HFFc6 (cell line): ENCODE measurements around the gene SYNJ2. TPM values are rescaled to one million over a fixed set of nuclear protein-coding genes. Genes with fewer than 3 reads are reported as not detected.

Experiments
- DNase-seq: peaks from one replicate; pipeline ENCODE4 v3.0.0-alpha.2; 2018
- H3K27ac Mint-ChIP-seq: 2 replicates; pipeline ENCODE4 v1.8.0; 2020; ENCODE audit warnings: mild to moderate bottlenecking, mixed read lengths
- H3K27me3 Mint-ChIP-seq: 2 replicates; pipeline ENCODE4 v1.8.0; 2021; ENCODE audit warnings: mild to moderate bottlenecking, moderate library complexity, mixed read lengths; ENCODE audit not compliant: insufficient read depth
- H3K36me3 Mint-ChIP-seq: 2 replicates; pipeline ENCODE4 v1.8.0; 2021; ENCODE audit warnings: low read depth, mixed read lengths
- H3K4me1 Mint-ChIP-seq: 2 replicates; pipeline ENCODE4 v1.8.0; 2020; ENCODE audit warnings: low read depth, mixed read lengths
- H3K4me3 Mint-ChIP-seq: 2 replicates; pipeline ENCODE4 v1.8.0; 2020; ENCODE audit warnings: mild to moderate bottlenecking, moderate library complexity, mixed read lengths
- H3K9me3 Mint-ChIP-seq: 2 replicates; pipeline ENCODE4 v1.8.0; 2020; ENCODE audit warnings: mild to moderate bottlenecking, mixed read lengths
- total RNA-seq, 6 experiments: library from RNA; stranded (reverse); fragmentation: NEBNext Ultra II Directional; extraction: Animal tissue kit (Norgen Biotek cat#: 25700); gene quantifications; 2 replicates in 1 of 6; 3 replicates in 5 of 6; pipeline ENCODE4 v1.2.3, GENCODE V29; 2021
- TF ChIP-seq, protein P1 (sequence below): fragments of 200-600 bp; sonication (generic); IDR thresholded peaks from 2 replicates; pipeline ENCODE4 v1.5.0; 2021; ENCODE audit warnings: antibody characterized with exemption, mild to moderate bottlenecking

SYNJ2 gene
- total RNA-seq, 6 experiments from 2014 or later = 31.8 to 46.4 (median 41.3) TPM

DNA sequence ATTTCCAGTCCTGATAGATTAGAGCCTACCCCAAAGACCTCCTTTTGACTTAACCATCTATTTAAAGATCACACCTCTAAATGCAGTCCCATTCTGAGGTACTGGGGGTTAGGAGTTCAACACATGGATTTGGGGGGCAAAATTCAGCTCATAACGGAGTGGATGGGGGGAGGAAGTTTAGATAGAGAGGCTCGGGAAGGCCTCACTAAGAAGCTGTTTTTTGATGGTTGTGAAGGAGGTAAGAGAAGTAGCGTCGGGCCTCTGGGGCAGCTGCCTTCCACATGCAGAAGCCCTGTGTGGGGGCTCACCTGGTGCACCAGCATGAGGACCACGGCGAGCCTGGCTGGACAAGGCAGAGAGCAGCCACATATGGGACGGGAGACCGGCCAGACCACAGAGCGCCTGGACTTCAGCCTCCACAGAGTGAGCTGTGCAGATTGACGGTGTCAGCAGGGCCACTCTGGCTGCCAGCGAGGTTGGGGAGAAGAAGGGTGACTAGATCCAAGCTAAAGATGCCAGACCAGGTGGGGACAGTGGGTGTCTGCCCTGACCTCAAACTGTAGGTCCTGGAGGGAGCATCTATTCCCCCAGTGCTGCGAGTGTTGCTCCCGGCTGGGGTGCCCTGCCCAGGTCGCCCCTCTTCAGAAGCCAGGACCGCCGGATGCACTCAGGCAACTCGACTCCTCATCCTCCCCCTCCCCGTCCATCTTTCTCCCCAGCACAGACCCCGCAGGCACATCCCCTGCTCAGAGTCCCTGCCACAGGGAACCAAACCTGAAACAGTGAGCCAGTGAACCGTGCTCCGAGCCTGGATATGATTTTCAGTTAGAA, 5.1 kb upstream of the SYNJ2 start:
- DNase-seq = no peak
- Mint-ChIP-seq H3K27ac (no peak overlapping the region), H3K4me1 (peaks cover 30% of the 10 kb centered on the region), H3K27me3 (peaks cover 1% of the 10 kb centered on the region), H3K4me3 (no peak overlapping the region), H3K9me3 (no peaks in the 10 kb centered on the region), H3K36me3 (no peaks in the 10 kb centered on the region)
- TF ChIP-seq, protein P1, sequence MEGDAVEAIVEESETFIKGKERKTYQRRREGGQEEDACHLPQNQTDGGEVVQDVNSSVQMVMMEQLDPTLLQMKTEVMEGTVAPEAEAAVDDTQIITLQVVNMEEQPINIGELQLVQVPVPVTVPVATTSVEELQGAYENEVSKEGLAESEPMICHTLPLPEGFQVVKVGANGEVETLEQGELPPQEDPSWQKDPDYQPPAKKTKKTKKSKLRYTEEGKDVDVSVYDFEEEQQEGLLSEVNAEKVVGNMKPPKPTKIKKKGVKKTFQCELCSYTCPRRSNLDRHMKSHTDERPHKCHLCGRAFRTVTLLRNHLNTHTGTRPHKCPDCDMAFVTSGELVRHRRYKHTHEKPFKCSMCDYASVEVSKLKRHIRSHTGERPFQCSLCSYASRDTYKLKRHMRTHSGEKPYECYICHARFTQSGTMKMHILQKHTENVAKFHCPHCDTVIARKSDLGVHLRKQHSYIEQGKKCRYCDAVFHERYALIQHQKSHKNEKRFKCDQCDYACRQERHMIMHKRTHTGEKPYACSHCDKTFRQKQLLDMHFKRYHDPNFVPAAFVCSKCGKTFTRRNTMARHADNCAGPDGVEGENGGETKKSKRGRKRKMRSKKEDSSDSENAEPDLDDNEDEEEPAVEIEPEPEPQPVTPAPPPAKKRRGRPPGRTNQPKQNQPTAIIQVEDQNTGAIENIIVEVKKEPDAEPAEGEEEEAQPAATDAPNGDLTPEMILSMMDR = no peak

DNA sequence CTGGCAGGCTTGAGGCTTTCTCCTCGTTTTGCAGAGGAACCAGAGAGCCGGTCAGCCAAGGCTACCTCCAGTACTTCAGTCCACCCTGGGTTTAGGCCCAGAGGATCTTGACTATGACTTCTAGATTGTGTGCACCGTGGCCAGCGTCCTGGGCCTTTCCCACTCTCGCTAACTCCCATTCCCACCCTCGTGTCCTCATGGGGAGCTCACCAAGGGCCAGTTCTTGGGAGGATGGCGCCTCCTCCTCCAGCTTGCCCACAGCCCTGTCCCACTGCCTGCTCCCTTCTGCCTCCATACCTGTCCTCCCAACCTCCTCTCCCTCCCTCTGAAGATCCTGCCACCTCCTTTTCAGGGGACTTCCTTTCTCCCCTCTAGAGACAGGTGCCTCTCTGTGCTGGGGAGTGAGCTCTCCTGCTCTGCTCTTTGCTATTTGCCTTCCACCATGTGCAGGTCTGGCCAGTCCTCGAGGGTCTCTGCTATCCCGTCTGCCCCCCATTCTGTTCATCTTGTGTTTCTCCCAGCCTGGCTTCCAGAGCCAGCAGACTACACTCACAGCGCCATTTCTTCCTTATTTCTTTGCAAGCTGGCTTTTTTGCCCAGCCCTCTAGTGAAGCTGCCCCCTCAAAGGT, 4.4 kb upstream of the SYNJ2 start:
- TF ChIP-seq, protein P1 = no peak
- H3K36me3 Mint-ChIP-seq = no peaks in the 10 kb centered on the region
- peaks cover 30% of the 10 kb centered on the region for H3K4me1 Mint-ChIP-seq
- no peak overlapping the region for H3K27ac Mint-ChIP-seq
- H3K9me3 Mint-ChIP-seq = no peaks in the 10 kb centered on the region
- no peak for DNase-seq
- no peaks in the 10 kb centered on the region; the same call in none of the 2 replicates for H3K27me3 Mint-ChIP-seq
- no peak overlapping the region for H3K4me3 Mint-ChIP-seq

DNA sequence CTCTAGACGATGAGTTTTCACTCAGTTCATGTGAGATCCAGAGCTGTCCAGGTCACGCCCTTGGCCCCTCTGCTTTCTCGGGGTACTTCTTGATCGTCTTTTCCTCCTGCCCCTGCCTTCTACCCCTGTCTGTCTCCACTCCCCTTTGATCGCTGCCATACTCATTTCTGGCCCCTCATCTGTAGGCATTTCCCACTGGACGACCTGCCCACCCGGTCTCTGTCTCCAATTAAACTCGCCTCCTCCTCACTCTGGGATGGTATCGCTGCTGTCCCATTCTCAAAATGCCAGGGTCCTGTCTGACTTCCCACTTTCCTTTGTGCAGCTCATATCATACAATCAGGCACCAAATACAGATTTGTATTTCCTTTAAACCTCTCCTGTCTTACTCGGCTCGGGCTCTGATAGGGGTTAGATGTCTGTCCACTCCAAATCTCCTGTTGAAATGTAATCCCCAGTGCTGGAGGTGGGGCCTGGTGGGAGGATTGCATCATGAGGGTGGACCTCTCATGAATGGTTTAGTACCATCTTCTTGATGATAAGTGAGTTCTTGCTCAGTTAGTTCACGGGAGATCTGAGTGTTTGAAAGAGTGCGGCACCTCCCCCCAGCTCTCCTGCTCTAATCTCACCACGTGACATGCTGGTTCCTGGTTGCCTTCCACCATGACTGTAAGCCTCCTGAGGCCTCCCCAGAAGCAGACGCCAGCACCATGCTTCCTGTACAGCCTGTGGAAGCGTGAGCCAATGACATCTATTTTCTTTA, 3.5 kb upstream of the SYNJ2 start:
- Mint-ChIP-seq H3K9me3 (no peaks in the 10 kb centered on the region), H3K27me3 (no peaks in the 10 kb centered on the region; the same call in none of the 2 replicates), H3K4me1 (peaks cover 37% of the 10 kb centered on the region), H3K36me3 (peaks cover 7% of the 10 kb centered on the region; the same call in 1 of the 2 replicates), H3K4me3 (no peak overlapping the region), H3K27ac (no peak overlapping the region)
- DNase-seq = no peak
- TF ChIP-seq, protein P1 = no peak

DNA sequence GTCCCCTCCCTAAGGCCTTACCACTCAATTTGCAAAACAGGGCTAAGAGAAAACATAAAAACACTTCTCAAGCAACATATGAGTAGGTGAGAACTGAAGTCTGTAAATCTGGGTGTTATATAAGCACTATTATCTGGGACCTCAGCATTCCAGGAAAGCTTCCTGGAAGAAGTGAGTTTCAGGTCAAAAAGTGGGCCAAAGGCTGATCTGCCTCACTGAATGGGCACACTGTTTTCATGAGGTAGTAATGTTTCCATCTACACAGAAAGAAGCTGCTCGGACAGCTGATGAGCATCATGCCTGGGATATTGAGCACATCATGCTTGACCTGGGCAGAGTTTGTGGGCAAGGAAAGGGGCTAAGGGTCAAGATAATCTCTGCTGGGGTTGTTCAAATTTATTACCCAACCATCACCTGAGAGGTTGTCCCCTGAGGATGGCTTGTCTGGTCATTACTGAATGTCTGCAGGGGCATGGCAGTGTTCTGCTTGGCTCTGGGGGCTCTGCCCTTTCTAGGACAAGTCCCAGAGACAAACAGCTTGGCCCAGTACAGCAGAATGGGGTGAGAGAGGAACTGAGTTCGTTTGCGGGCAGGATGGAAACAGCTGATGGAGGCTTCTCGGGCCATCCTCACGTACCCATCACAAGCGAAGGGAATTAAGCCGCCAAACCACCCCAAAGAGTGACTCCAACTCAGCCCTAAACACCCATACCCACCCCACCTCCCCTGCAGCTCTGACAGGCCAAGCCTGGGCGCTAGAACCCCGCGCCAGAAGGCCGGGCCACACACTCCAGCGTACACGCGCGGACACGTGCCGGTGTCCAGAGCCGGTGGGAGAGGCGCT, 1.2 kb upstream of the SYNJ2 start:
- Mint-ChIP-seq H3K4me1 (peaks cover 42% of the 10 kb centered on the region), H3K9me3 (no peaks in the 10 kb centered on the region), H3K36me3 (peaks cover 9% of the 10 kb centered on the region; the same call in 1 of the 2 replicates), H3K27me3 (no peaks in the 10 kb centered on the region; the same call in none of the 2 replicates), H3K4me3 (no peak overlapping the region; the same call in 1 of the 2 replicates), H3K27ac (peak overlapping the region; percentile 43)
- TF ChIP-seq, protein P1 = no peak
- DNase-seq = no peak

DNA sequence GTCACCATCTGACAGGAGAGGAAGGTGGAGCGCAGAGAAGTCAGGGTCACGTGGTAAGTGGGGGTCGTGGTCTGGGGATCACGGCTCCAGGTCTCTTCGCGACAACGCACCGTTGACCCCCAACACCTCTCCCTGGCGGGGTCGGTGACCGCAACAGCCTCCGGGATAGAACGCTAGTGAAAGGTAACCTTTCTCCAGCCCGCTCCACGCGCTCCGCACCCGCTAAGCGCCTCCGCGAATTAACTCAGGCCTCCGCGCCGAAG, 600 bp upstream of the SYNJ2 start:
- TF ChIP-seq, protein P1 = no peak
- peak overlapping the region; percentile 67 for H3K27ac Mint-ChIP-seq
- peaks cover 9% of the 10 kb centered on the region; the same call in 1 of the 2 replicates for H3K36me3 Mint-ChIP-seq
- no peaks in the 10 kb centered on the region for H3K9me3 Mint-ChIP-seq
- DNase-seq = no peak
- peak overlapping the region; percentile 63; the same call in 1 of the 2 replicates for H3K4me3 Mint-ChIP-seq
- no peaks in the 10 kb centered on the region; the same call in none of the 2 replicates for H3K27me3 Mint-ChIP-seq
- peaks cover 48% of the 10 kb centered on the region for H3K4me1 Mint-ChIP-seq
